ENCODE data around the gene PLEKHA1.

GRCh38 chr10:122424059-122424458 is 49.6 kb downstream of the PLEKHA1 start:
- TF ChIP-seq CTCF (IDR thresholded peaks at IDR 0.05) (no peak), EZH2 (IDR thresholded peaks at IDR 0.05; ENCODE audit: borderline replicate concordance, insufficient read depth, low read depth, low read length, poor library complexity, severe bottlenecking) (no peak)

Measured in B cell (primary cell).